Measurements from ENCODE around the gene RBBP7. TPM values are rescaled to one million over a fixed set of nuclear protein-coding genes. Genes with fewer than 3 reads are reported as not detected.

RBBP7 gene
- total RNA-seq, 1 experiment from 2014 or later, result 146 TPM

DNA sequence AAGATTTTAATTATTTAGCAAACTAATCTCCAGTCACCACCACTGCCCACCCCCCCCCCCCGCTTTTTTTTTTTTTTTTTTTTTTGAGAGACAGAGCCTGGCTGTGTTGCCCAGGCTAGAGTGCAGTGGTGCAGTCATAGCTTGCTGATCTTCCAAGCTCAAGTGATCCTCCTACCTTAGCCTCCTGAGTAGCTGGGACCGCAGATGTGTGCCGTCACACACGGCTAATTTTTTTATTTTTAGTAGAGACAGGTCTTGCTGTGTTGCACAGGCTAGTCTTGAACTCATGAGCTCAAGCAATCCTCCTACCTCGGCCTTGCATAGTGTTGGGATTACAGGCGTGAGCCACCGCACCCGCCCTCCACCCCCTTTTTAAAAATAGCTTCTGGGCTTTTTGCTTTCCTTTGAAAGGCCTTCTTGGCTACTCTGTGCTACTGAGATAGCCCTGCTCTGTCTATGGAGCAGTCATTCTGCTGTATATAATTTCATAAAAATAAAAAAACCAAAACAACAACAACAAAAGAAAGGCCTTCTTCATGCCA lies 65.2 kb downstream of the RBBP7 start:
- no peaks in the 10 kb centered on the region; the same call in 1 of the 2 replicates for H4K20me1 ChIP-seq (ENCODE audit: insufficient read depth)
- no peak overlapping the region for H3K9ac ChIP-seq (ENCODE audit: low read length)
- H3K4me3 ChIP-seq (replicated peaks in 1 of 2; ENCODE audit: low read depth in 1 of 2, low read length in 2 of 2), result no peak overlapping the region
- no peaks in the 10 kb centered on the region; a peak in 1 of 4 replicates for H3K36me3 ChIP-seq (ENCODE audit: control insufficient read depth in 1 of 2, insufficient read depth in 2 of 2, low read length in 2 of 2)
- ChIA-PET RAD21 (ENCODE audit: low non-redundant PET in 1 of 2, low total read pairs in 2 of 2, uncharacterized antibody in 2 of 2, unreplicated experiment in 2 of 2) (no interaction called here), POLR2A (interaction anchor here (1.8 kb wide), 1 partner anchor 33 kb away, joined by 6 read pairs; no protein-coding TSS in a partner anchor), CTCF (no interaction called here)
- peaks cover 86% of the 10 kb centered on the region for H3K79me2 ChIP-seq (ENCODE audit: insufficient read depth, low read length)
- H3K4me2 ChIP-seq (ENCODE audit: low read length), result no peak overlapping the region
- H3K4me1 ChIP-seq (ENCODE audit: control insufficient read depth in 1 of 2, insufficient read depth in 2 of 2, low read length in 2 of 2), result 0 out of 4 replicates have a peak, but pooled peaks cover 0 to 5% of the 10 kb centered on the region in 2 experiments
- TF ChIP-seq REST (IDR thresholded peaks at IDR 0.05; ENCODE audit: low read depth) (no peak), EZH2 (IDR thresholded peaks at IDR 0.05) (no peak), FOSL1 (IDR thresholded peaks at IDR 0.05; ENCODE audit: low read depth) (no peak), CBX3 (IDR thresholded peaks at IDR 0.05; ENCODE audit: low read depth) (no peak), YY1 (IDR thresholded peaks at IDR 0.05; ENCODE audit: extremely low read depth, insufficient replicate concordance, low read depth, low read length) (no peak), SRF (IDR thresholded peaks at IDR 0.05; ENCODE audit: low read depth) (no peak), JUND (IDR thresholded peaks at IDR 0.05) (no peak), POLR2A (IDR thresholded peaks at IDR 0.05; ENCODE audit: borderline replicate concordance, extremely low read depth, insufficient read depth, insufficient read length) (no peak), SIN3A (IDR thresholded peaks at IDR 0.05; ENCODE audit: low read depth) (no peak), TCF7L2 (IDR thresholded peaks at IDR 0.05; ENCODE audit: borderline replicate concordance, extremely low read depth, insufficient read depth, insufficient read length) (no peak), RAD21 (IDR thresholded peaks at IDR 0.05; ENCODE audit: low read depth) (no peak), CEBPB (IDR thresholded peaks at IDR 0.05; ENCODE audit: low read depth) (no peak), POLR2AphosphoS5 (IDR thresholded peaks at IDR 0.05; ENCODE audit: low read depth, low read length) (no peak), ELF1 (IDR thresholded peaks at IDR 0.05; ENCODE audit: borderline replicate concordance, low read depth) (no peak), EZH2phosphoT487 (IDR thresholded peaks at IDR 0.05; ENCODE audit: borderline replicate concordance) (no peak), SP1 (IDR thresholded peaks at IDR 0.05; ENCODE audit: low read depth) (no peak), CTCF (IDR thresholded peaks at IDR 0.05 in 2 of 3, conservative IDR thresholded peaks at IDR 0.05 in 1 of 3; ENCODE audit: borderline replicate concordance in 1 of 3, insufficient read depth in 1 of 3, low read depth in 2 of 3, low read length in 2 of 3) (no peak), EGR1 (IDR thresholded peaks at IDR 0.05; ENCODE audit: low read depth) (no peak)
- TF ChIP-seq, protein P1, sequence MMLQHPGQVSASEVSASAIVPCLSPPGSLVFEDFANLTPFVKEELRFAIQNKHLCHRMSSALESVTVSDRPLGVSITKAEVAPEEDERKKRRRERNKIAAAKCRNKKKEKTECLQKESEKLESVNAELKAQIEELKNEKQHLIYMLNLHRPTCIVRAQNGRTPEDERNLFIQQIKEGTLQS (IDR thresholded peaks at IDR 0.05), result no peak
- TF ChIP-seq, protein P2, sequence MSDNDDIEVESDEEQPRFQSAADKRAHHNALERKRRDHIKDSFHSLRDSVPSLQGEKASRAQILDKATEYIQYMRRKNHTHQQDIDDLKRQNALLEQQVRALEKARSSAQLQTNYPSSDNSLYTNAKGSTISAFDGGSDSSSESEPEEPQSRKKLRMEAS (IDR thresholded peaks at IDR 0.05), result no peak
- H3K9me3 ChIP-seq (ENCODE audit: control insufficient read depth in 1 of 2, insufficient read depth in 1 of 2, low read depth in 1 of 2, low read length in 2 of 2), result no peaks in the 10 kb centered on the region
- no peak for DNase-seq (ENCODE audit: low read depth, low spot score)
- H2AFZ ChIP-seq (ENCODE audit: low read depth, low read length, poor library complexity, severe bottlenecking), result no peak overlapping the region
- H3K9me2 ChIP-seq (ENCODE audit: insufficient read depth), result no peaks in the 10 kb centered on the region
- H3K27me3 ChIP-seq (ENCODE audit: insufficient read depth, low read length), result no peaks in the 10 kb centered on the region
- no TSS peak for BruUV-seq (replicated peaks)
- no peak overlapping the region for H3K27ac ChIP-seq (ENCODE audit: low read depth, low read length)
- intact Hi-C loops (cut with micrococcal nuclease), result no loop called here
- ATAC-seq, result no peak

Measured in HCT116 (cell line).